HG03439 (cell line): ENCODE data around the gene AHSP.
"Not testable (repeated sequence)": the region's sequence is repeated elsewhere in the genome, so short reads cannot be mapped to it uniquely, and the experiment has no call there.

ENCODE experiments used
- ATAC-seq: cut with Tn5 transposase; IDR thresholded peaks from one replicate; pipeline ENCODE4 v1.9.1; 2021; ENCODE audit warnings: mild to moderate bottlenecking, moderate library complexity; ENCODE audit not compliant: unreplicated experiment

The AHSP gene

GRCh38 chr16:31529937-31530312 is 2.2 kb downstream of the AHSP start:
- no peak for ATAC-seq

GRCh38 chr16:31530405-31530804 is 2.7 kb downstream of the AHSP start:
- no peak for ATAC-seq

- ATAC-seq: no peak
Observed at GRCh38 chr16:31531096-31531495, 3.4 kb downstream of the AHSP start.

GRCh38 chr16:31532120-31532519 is 4.4 kb downstream of the AHSP start:
- no peak for ATAC-seq

GRCh38 chr16:31532896-31533295 is 5.2 kb downstream of the AHSP start:
- no peak for ATAC-seq

- no peak for ATAC-seq
Observed at GRCh38 chr16:31535737-31536136, 8.0 kb downstream of the AHSP start.

- ATAC-seq: no peak
Observed at GRCh38 chr16:31536804-31537361, 9.2 kb downstream of the AHSP start.

- no peak for ATAC-seq
Observed at GRCh38 chr16:31537362-31538242, 9.9 kb downstream of the AHSP start.

- not testable (repeated sequence) for ATAC-seq
Observed at GRCh38 chr16:31538243-31538598, 10.5 kb downstream of the AHSP start.

- ATAC-seq: not testable (repeated sequence)
Observed at GRCh38 chr16:31539762-31540161, 12.1 kb downstream of the AHSP start.

GRCh38 chr16:31542763-31543162 is 15.1 kb downstream of the AHSP start:
- ATAC-seq: no peak

- no peak for ATAC-seq
Observed at GRCh38 chr16:31561426-31562233, 33.9 kb downstream of the AHSP start.

GRCh38 chr16:31568577-31569359 is 41.1 kb downstream of the AHSP start:
- no peak for ATAC-seq

- ATAC-seq: no peak
Observed at GRCh38 chr16:31569360-31569717, 41.6 kb downstream of the AHSP start.

- no peak for ATAC-seq
Observed at GRCh38 chr16:31572821-31573220, 45.1 kb downstream of the AHSP start.

GRCh38 chr16:31574159-31574558 is 46.5 kb downstream of the AHSP start:
- not testable (repeated sequence) for ATAC-seq

GRCh38 chr16:31577411-31577810 is 49.7 kb downstream of the AHSP start:
- no peak for ATAC-seq
